Measurements from ENCODE around the gene SYTL5. TPM values are rescaled to one million over a fixed set of nuclear protein-coding genes. Genes with fewer than 3 reads are reported as not detected.

Gene SYTL5
- total and polyA plus RNA-seq, 2 experiments from 2014 or later, result 0.23 to 0.35 TPM

DNA sequence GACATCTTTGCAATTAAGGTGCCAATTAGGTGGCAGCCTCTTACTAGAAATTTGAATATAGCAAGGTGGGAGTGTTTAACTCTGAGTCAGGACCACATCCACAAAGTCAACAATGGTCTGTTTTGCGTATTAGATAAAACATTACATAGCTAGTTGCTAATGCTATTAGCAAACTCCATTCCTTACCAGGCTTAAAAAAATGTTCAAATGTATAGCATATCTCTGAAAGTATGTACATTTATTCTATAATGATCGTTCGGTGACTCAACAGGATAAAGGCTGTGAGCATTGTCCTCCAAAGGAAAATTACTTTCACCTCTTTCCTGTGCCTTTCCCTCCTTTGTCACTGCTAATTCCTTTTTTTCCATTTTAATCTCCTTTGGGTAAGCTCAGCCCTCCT, 74.5 kb downstream of the SYTL5 start:
- Histone ChIP-seq H3K36me3 (ENCODE audit: insufficient read depth) (no peaks in the 10 kb centered on the region), H3K79me2 (replicated peaks; ENCODE audit: insufficient read depth) (no peaks in the 10 kb centered on the region), H4K20me1 (replicated peaks; ENCODE audit: insufficient read depth) (no peaks in the 10 kb centered on the region), H3K4me3 (no peak overlapping the region), H3K9me2 (ENCODE audit: insufficient read depth) (no peaks in the 10 kb centered on the region), H3F3A (replicated peaks; ENCODE audit: low read depth) (no peaks in the 10 kb centered on the region), H3K4me1 (ENCODE audit: insufficient read depth) (no peaks in the 10 kb centered on the region), H2AFZ (no peak overlapping the region), H3K4me2 (no peak overlapping the region), H3K27me3 (ENCODE audit: insufficient read depth) (no peaks in the 10 kb centered on the region), H3K27ac (ENCODE audit: low read depth) (no peak overlapping the region)
- DNase-seq (ENCODE audit: low spot score) (no peak), ATAC-seq (no peak)
- TF ChIP-seq, protein P1, sequence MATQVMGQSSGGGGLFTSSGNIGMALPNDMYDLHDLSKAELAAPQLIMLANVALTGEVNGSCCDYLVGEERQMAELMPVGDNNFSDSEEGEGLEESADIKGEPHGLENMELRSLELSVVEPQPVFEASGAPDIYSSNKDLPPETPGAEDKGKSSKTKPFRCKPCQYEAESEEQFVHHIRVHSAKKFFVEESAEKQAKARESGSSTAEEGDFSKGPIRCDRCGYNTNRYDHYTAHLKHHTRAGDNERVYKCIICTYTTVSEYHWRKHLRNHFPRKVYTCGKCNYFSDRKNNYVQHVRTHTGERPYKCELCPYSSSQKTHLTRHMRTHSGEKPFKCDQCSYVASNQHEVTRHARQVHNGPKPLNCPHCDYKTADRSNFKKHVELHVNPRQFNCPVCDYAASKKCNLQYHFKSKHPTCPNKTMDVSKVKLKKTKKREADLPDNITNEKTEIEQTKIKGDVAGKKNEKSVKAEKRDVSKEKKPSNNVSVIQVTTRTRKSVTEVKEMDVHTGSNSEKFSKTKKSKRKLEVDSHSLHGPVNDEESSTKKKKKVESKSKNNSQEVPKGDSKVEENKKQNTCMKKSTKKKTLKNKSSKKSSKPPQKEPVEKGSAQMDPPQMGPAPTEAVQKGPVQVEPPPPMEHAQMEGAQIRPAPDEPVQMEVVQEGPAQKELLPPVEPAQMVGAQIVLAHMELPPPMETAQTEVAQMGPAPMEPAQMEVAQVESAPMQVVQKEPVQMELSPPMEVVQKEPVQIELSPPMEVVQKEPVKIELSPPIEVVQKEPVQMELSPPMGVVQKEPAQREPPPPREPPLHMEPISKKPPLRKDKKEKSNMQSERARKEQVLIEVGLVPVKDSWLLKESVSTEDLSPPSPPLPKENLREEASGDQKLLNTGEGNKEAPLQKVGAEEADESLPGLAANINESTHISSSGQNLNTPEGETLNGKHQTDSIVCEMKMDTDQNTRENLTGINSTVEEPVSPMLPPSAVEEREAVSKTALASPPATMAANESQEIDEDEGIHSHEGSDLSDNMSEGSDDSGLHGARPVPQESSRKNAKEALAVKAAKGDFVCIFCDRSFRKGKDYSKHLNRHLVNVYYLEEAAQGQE (IDR thresholded peaks at IDR 0.05; ENCODE audit: unreplicated experiment), result no peak
- TF ChIP-seq ZNF114 (CRISPR knock-in tag; IDR thresholded peaks at IDR 0.05) (no peak), CREB1 (CRISPR knock-in tag; IDR thresholded peaks at IDR 0.05; ENCODE audit: low read depth) (no peak), EZH2 (IDR thresholded peaks at IDR 0.05; ENCODE audit: low read depth, unreplicated experiment) (no peak), STAT1 (IDR thresholded peaks at IDR 0.05; ENCODE audit: unreplicated experiment) (no peak), ZNF331 (CRISPR knock-in tag; IDR thresholded peaks at IDR 0.05; ENCODE audit: low read depth) (no peak), NANOG (IDR thresholded peaks at IDR 0.05; ENCODE audit: borderline replicate concordance) (no peak), JUNB (IDR thresholded peaks at IDR 0.05; ENCODE audit: unreplicated experiment) (no peak), EZH2phosphoT487 (IDR thresholded peaks at IDR 0.05; ENCODE audit: unreplicated experiment) (no peak), POLR2AphosphoS5 (IDR thresholded peaks at IDR 0.05; ENCODE audit: low read depth) (no peak)
- TF ChIP-seq, protein P2, sequence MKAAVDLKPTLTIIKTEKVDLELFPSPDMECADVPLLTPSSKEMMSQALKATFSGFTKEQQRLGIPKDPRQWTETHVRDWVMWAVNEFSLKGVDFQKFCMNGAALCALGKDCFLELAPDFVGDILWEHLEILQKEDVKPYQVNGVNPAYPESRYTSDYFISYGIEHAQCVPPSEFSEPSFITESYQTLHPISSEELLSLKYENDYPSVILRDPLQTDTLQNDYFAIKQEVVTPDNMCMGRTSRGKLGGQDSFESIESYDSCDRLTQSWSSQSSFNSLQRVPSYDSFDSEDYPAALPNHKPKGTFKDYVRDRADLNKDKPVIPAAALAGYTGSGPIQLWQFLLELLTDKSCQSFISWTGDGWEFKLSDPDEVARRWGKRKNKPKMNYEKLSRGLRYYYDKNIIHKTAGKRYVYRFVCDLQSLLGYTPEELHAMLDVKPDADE (IDR thresholded peaks at IDR 0.05), result no peak
- TF ChIP-seq, protein P3, sequence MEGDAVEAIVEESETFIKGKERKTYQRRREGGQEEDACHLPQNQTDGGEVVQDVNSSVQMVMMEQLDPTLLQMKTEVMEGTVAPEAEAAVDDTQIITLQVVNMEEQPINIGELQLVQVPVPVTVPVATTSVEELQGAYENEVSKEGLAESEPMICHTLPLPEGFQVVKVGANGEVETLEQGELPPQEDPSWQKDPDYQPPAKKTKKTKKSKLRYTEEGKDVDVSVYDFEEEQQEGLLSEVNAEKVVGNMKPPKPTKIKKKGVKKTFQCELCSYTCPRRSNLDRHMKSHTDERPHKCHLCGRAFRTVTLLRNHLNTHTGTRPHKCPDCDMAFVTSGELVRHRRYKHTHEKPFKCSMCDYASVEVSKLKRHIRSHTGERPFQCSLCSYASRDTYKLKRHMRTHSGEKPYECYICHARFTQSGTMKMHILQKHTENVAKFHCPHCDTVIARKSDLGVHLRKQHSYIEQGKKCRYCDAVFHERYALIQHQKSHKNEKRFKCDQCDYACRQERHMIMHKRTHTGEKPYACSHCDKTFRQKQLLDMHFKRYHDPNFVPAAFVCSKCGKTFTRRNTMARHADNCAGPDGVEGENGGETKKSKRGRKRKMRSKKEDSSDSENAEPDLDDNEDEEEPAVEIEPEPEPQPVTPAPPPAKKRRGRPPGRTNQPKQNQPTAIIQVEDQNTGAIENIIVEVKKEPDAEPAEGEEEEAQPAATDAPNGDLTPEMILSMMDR (conservative IDR thresholded peaks at IDR 0.05; ENCODE audit: low read depth in 2 of 2), result no peak
- TF ChIP-seq, protein P4, sequence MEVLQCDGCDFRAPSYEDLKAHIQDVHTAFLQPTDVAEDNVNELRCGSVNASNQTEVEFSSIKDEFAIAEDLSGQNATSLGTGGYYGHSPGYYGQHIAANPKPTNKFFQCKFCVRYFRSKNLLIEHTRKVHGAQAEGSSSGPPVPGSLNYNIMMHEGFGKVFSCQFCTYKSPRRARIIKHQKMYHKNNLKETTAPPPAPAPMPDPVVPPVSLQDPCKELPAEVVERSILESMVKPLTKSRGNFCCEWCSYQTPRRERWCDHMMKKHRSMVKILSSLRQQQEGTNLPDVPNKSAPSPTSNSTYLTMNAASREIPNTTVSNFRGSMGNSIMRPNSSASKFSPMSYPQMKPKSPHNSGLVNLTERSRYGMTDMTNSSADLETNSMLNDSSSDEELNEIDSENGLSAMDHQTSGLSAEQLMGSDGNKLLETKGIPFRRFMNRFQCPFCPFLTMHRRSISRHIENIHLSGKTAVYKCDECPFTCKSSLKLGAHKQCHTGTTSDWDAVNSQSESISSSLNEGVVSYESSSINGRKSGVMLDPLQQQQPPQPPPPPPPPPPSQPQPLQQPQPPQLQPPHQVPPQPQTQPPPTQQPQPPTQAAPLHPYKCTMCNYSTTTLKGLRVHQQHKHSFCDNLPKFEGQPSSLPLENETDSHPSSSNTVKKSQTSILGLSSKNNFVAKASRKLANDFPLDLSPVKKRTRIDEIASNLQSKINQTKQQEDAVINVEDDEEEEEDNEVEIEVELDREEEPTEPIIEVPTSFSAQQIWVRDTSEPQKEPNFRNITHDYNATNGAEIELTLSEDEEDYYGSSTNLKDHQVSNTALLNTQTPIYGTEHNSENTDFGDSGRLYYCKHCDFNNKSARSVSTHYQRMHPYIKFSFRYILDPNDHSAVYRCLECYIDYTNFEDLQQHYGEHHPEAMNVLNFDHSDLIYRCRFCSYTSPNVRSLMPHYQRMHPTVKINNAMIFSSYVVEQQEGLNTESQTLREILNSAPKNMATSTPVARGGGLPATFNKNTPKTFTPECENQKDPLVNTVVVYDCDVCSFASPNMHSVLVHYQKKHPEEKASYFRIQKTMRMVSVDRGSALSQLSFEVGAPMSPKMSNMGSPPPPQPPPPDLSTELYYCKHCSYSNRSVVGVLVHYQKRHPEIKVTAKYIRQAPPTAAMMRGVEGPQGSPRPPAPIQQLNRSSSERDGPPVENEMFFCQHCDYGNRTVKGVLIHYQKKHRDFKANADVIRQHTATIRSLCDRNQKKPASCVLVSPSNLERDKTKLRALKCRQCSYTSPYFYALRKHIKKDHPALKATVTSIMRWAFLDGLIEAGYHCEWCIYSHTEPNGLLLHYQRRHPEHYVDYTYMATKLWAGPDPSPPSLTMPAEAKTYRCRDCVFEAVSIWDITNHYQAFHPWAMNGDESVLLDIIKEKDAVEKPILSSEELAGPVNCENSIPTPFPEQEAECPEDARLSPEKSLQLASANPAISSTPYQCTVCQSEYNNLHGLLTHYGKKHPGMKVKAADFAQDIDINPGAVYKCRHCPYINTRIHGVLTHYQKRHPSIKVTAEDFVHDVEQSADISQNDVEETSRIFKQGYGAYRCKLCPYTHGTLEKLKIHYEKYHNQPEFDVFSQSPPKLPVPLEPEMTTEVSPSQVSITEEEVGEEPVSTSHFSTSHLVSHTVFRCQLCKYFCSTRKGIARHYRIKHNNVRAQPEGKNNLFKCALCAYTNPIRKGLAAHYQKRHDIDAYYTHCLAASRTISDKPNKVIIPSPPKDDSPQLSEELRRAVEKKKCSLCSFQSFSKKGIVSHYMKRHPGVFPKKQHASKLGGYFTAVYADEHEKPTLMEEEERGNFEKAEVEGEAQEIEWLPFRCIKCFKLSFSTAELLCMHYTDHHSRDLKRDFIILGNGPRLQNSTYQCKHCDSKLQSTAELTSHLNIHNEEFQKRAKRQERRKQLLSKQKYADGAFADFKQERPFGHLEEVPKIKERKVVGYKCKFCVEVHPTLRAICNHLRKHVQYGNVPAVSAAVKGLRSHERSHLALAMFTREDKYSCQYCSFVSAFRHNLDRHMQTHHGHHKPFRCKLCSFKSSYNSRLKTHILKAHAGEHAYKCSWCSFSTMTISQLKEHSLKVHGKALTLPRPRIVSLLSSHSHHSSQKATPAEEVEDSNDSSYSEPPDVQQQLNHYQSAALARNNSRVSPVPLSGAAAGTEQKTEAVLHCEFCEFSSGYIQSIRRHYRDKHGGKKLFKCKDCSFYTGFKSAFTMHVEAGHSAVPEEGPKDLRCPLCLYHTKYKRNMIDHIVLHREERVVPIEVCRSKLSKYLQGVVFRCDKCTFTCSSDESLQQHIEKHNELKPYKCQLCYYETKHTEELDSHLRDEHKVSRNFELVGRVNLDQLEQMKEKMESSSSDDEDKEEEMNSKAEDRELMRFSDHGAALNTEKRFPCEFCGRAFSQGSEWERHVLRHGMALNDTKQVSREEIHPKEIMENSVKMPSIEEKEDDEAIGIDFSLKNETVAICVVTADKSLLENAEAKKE (CRISPR knock-in tag; IDR thresholded peaks at IDR 0.05), result no peak
- Mint-ChIP-seq H3K9me3 (no peaks in the 10 kb centered on the region; the same call in 2 of the 3 replicates), H3K4me1 (no peaks in the 10 kb centered on the region), H3K27ac (no peak overlapping the region), H3K36me3 (ENCODE audit: low read depth) (no peaks in the 10 kb centered on the region), H3K4me3 (no peak overlapping the region), H3K27me3 (ENCODE audit: insufficient read depth, low read depth, poor library complexity) (no peaks in the 10 kb centered on the region)

All from GM23338 (cell line).